OCI-LY7 (cell line): Measurements from ENCODE around the gene SIDT1. TPM values are rescaled to one million over a fixed set of nuclear protein-coding genes. Genes with fewer than 3 reads are reported as not detected.

ENCODE experiments used
- BruUV-seq: library from RNA; stranded (reverse); fragments of 400-500 nt; replicated peaks from 2 replicates; lab custom pipeline; 2021; lab: Mats Ljungman, UMichigan
- CTCF ChIA-PET: fragments of 300-600 bp; sonication (Branson Sonifier 250); formaldehyde crosslinking; loops from one replicate; lab custom pipeline; 2022; ENCODE audit warnings: antibody characterized with exemption; ENCODE audit not compliant: unreplicated experiment; lab: Charles Lee
- POLR2A ChIA-PET: fragments of 300-600 bp; sonication (Branson Sonifier 250); formaldehyde crosslinking; loops from one replicate; lab custom pipeline; 2022; ENCODE audit warnings: antibody characterized with exemption; lab: Charles Lee
- DNase-seq: peaks from one replicate; pipeline ENCODE4 v3.0.0-alpha.2; 2015; ENCODE audit warnings: low spot score
- H2AFZ ChIP-seq: fragments of 200-600 bp; sonication (generic), shearing (Covaris generic); 2 replicates; pipeline ENCODE4 v1.6.1; 2014; ENCODE audit warnings: mild to moderate bottlenecking, antibody characterized with exemption, low read length, moderate library complexity
- H3K27ac ChIP-seq: fragments of 200-600 bp; sonication (generic); 2 replicates; pipeline ENCODE4 v1.5.1; 2014; ENCODE audit warnings: mixed run types, low read depth, mild to moderate bottlenecking, moderate library complexity, low read length, inconsistent platforms; ENCODE audit not compliant: poor library complexity, severe bottlenecking
- H3K36me3 ChIP-seq: fragments of 200-600 bp; sonication (generic); 2 replicates; pipeline ENCODE4 v1.6.1; 2014; ENCODE audit warnings: mild to moderate bottlenecking, antibody characterized with exemption, low read length, moderate library complexity, mixed read lengths; ENCODE audit not compliant: insufficient read depth
- H3K4me1 ChIP-seq: fragments of 200-600 bp; sonication (generic); 2 replicates; pipeline ENCODE4 v1.5.1; 2014; ENCODE audit warnings: mild to moderate bottlenecking, low read length; ENCODE audit not compliant: insufficient read depth, poor library complexity, severe bottlenecking
- H3K4me2 ChIP-seq: fragments of 200-600 bp; sonication (generic); 2 replicates; pipeline ENCODE4 v1.6.1; 2014; ENCODE audit warnings: mild to moderate bottlenecking, low read length
- H3K4me3 ChIP-seq: fragments of 200-600 bp; sonication (generic); 2 replicates; pipeline ENCODE4 v1.5.1; 2014; ENCODE audit warnings: mild to moderate bottlenecking, low read depth, low read length; ENCODE audit not compliant: poor library complexity, severe bottlenecking
- H3K79me2 ChIP-seq: fragments of 200-600 bp; sonication (generic); 2 replicates; pipeline ENCODE4 v1.6.1; 2016; ENCODE audit warnings: low read depth, mild to moderate bottlenecking, low read length, moderate library complexity, mixed read lengths; ENCODE audit not compliant: insufficient read depth
- H3K9me2 ChIP-seq: fragments of 200-600 bp; sonication (generic); 2 replicates; pipeline ENCODE4 v1.6.1; 2016; ENCODE audit warnings: mild to moderate bottlenecking, low read length, mixed read lengths; ENCODE audit not compliant: insufficient read depth
- H3K9me3 ChIP-seq: fragments of 200-600 bp; sonication (generic); 2 replicates; pipeline ENCODE4 v1.6.1; 2014; ENCODE audit warnings: mild to moderate bottlenecking, mixed run types, low read length, mixed read lengths
- H4K20me1 ChIP-seq: fragments of 200-600 bp; sonication (generic); 2 replicates; pipeline ENCODE4 v1.6.1; 2014; ENCODE audit warnings: mild to moderate bottlenecking, antibody characterized with exemption, low read length, moderate library complexity, mixed read lengths; ENCODE audit not compliant: insufficient read depth
- CTCF ChIP-seq: fragments of 200-600 bp; sonication (generic); conservative IDR thresholded peaks from 2 replicates; pipeline ENCODE4 v1.5.1; 2014; ENCODE audit warnings: mild to moderate bottlenecking, antibody characterized with exemption, low read length, moderate library complexity, mixed read lengths
- EZH2phosphoT487 ChIP-seq: fragments of 200-600 bp; sonication (generic); IDR thresholded peaks from 2 replicates; pipeline ENCODE4 v1.6.1; 2018; ENCODE audit warnings: low read depth, borderline replicate concordance, mild to moderate bottlenecking, mixed run types, antibody characterized with exemption, low read length, moderate library complexity, mixed read lengths
- intact Hi-C: fragments of 100-400 bp; cut with micrococcal nuclease; formaldehyde crosslinking; loops from one replicate; pipeline ENCODE4 v1.10.0; 2022; ENCODE audit not compliant: unreplicated experiment
- total RNA-seq, 2 experiments: library from RNA; depleted of rRNA in 1 of 2; stranded (reverse); fragments of >200 nt in 1 of 2; shearing (Covaris generic) in 1 of 2; gene quantifications; 2 replicates each; pipeline ENCODE4 v1.2.3, GENCODE V29; 2014 to 2022

Gene SIDT1
- total RNA-seq, 2 experiments from 2014 or later: 7.3 to 10.3 TPM

- no peak for TF ChIP-seq CTCF
- TF ChIP-seq EZH2phosphoT487: no peak
- Histone ChIP-seq H3K9me2 (no peaks in the 10 kb centered on the region), H3K4me1 (peaks cover under 1% of the 10 kb centered on the region), H3K79me2 (no peaks in the 10 kb centered on the region), H3K4me3 (no peak overlapping the region), H3K36me3 (no peaks in the 10 kb centered on the region), H3K4me2 (no peak overlapping the region), H4K20me1 (no peaks in the 10 kb centered on the region), H2AFZ (no peak overlapping the region), H3K27ac (no peak overlapping the region), H3K9me3 (no peaks in the 10 kb centered on the region)
- intact Hi-C loops: no loop called here
- CTCF ChIA-PET: no interaction called here
- no TSS peak for BruUV-seq
- DNase-seq: no peak
- POLR2A ChIA-PET: interaction anchor here (0.7 kb wide), 1 partner anchor 376 kb away, joined by 3 read pairs; no protein-coding TSS in a partner anchor
These were observed 19.5 kb downstream of the SIDT1 start for GRCh38 chr3:113551820-113552219.

DNA sequence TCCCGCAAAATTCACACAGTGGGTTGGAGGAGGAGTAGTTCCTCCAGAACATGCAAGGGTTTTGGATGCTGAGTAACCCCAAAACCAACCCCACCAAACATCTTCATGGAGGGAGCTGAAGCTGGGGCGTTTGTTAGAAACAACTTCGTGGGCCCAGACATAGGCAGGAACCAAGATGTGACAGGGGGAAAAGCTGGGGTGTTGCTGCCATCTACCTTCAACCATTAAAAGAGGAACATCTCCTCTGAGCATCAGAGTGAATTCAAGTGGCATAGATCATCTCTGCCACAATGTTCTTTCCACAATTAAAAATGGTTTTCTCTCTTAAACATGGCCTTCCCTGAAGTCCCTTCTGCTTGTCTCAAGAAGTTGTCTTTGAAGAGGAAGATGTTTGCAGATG lies 20.5 kb downstream of the SIDT1 start:
- H3K4me2 ChIP-seq: no peak overlapping the region
- no peaks in the 10 kb centered on the region for H3K9me2 ChIP-seq
- H2AFZ ChIP-seq: no peak overlapping the region
- intact Hi-C loops: loop anchor here (1.0 kb wide), 1 partner anchor 58 kb away; no protein-coding TSS in a partner anchor
- H3K79me2 ChIP-seq: no peaks in the 10 kb centered on the region
- H3K9me3 ChIP-seq: no peaks in the 10 kb centered on the region
- no peaks in the 10 kb centered on the region for H3K36me3 ChIP-seq
- H3K27ac ChIP-seq: no peak overlapping the region
- CTCF ChIA-PET: no interaction called here
- POLR2A ChIA-PET: interaction anchor here (0.6 kb wide), 1 partner anchor 53 kb away, joined by 4 read pairs; no protein-coding TSS in a partner anchor
- H3K4me3 ChIP-seq: no peak overlapping the region
- H3K4me1 ChIP-seq: no peaks in the 10 kb centered on the region
- peak; percentile 62 for TF ChIP-seq CTCF
- no peak for TF ChIP-seq EZH2phosphoT487
- H4K20me1 ChIP-seq: no peaks in the 10 kb centered on the region
- DNase-seq: peak; percentile 26
- BruUV-seq: no TSS peak

DNA sequence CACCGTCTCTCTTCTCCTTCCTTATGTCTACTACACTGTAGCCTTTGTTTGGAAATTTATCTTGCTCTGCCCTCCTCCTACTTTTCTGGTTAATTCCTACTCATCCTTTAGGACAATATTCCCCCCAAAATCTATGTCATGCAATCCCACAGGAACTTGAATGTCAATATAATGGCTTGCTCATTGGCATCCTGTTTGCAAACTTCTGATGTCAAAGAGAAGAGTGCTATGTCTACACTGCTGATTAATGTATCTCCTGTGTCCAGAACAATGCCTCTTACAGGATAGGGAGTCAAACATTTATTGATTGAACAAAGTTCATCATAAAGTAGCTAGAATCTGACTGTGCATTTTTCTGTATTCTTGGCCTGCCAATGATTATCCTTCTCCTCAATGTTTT lies 22.8 kb downstream of the SIDT1 start:
- Histone ChIP-seq H3K4me1 (no peaks in the 10 kb centered on the region), H3K4me3 (no peak overlapping the region), H3K9me3 (no peaks in the 10 kb centered on the region), H3K27ac (no peak overlapping the region), H3K9me2 (no peaks in the 10 kb centered on the region), H3K36me3 (no peaks in the 10 kb centered on the region), H2AFZ (no peak overlapping the region), H3K4me2 (no peak overlapping the region), H4K20me1 (no peaks in the 10 kb centered on the region), H3K79me2 (no peaks in the 10 kb centered on the region)
- intact Hi-C loops: no loop called here
- TF ChIP-seq EZH2phosphoT487: no peak
- no peak for TF ChIP-seq CTCF
- DNase-seq: no peak
- no TSS peak for BruUV-seq
- ChIA-PET CTCF (no interaction called here), POLR2A (interaction anchor here (0.6 kb wide), 2 partner anchors 56 to 112 kb away, joined by 3 to 5 read pairs; no protein-coding TSS in a partner anchor)
